DND-41 (cell line): ENCODE results near the gene ARID3C.

Experiments used
- EZH2 ChIP-seq: IDR thresholded peaks from 3 replicates; pipeline ENCODE4 v1.6.1; 2012; ENCODE audit warnings: borderline replicate concordance, low read depth, mild to moderate bottlenecking, moderate library complexity, low read length, inconsistent platforms; ENCODE audit not compliant: severe bottlenecking
- TF ChIP-seq, protein P1 (sequence below): IDR thresholded peaks from 2 replicates; pipeline ENCODE4 v1.5.1; 2012; ENCODE audit warnings: borderline replicate concordance, low read length, moderate library complexity, mild to moderate bottlenecking; ENCODE audit not compliant: poor library complexity, severe bottlenecking; ENCODE audit errors: extremely low read depth

DNA sequence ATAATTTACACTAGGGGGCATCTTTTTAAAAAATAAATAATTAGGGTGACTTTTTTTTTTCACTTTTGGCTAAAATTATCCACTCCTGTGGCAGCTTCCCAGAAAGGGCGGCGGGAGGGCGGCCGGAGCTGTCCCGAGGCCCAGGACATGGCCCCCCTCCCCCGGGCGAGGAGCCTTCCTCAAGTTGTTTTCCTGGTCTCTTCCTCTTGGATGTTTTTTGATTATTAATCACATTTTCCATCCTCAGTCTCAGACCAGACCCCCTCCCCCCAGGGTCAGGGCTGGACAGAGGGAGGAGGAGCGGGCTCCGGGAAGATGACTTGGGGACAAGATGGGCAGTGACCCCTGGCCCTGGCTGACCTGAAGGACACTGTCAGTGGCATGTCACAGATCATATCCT, 34.7 kb downstream of the ARID3C start:
- TF ChIP-seq, protein P1, sequence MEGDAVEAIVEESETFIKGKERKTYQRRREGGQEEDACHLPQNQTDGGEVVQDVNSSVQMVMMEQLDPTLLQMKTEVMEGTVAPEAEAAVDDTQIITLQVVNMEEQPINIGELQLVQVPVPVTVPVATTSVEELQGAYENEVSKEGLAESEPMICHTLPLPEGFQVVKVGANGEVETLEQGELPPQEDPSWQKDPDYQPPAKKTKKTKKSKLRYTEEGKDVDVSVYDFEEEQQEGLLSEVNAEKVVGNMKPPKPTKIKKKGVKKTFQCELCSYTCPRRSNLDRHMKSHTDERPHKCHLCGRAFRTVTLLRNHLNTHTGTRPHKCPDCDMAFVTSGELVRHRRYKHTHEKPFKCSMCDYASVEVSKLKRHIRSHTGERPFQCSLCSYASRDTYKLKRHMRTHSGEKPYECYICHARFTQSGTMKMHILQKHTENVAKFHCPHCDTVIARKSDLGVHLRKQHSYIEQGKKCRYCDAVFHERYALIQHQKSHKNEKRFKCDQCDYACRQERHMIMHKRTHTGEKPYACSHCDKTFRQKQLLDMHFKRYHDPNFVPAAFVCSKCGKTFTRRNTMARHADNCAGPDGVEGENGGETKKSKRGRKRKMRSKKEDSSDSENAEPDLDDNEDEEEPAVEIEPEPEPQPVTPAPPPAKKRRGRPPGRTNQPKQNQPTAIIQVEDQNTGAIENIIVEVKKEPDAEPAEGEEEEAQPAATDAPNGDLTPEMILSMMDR = no peak
- no peak for TF ChIP-seq EZH2
